COLO668 (cell line): ENCODE data around the gene CEP55.

Source experiments
- DNase-seq: peaks from one replicate; lab custom pipeline; 2025; ENCODE audit not compliant: unreplicated experiment; lab: John Stamatoyannopoulos, UW

The CEP55 gene

GRCh38 chr10:93468461-93469213 lies 27.8 kb upstream of the CEP55 start:
- DNase-seq: no peak

GRCh38 chr10:93469454-93469853 lies 27.0 kb upstream of the CEP55 start:
- DNase-seq: no peak

GRCh38 chr10:93471110-93471651 lies 25.2 kb upstream of the CEP55 start:
- no peak for DNase-seq

GRCh38 chr10:93473161-93473560 lies 23.3 kb upstream of the CEP55 start:
- DNase-seq: no peak

GRCh38 chr10:93473804-93474472 lies 22.5 kb upstream of the CEP55 start:
- DNase-seq: no peak

GRCh38 chr10:93475227-93475626 lies 21.2 kb upstream of the CEP55 start:
- DNase-seq: no peak

GRCh38 chr10:93475871-93476270 lies 20.5 kb upstream of the CEP55 start:
- no peak for DNase-seq

GRCh38 chr10:93476756-93477155 lies 19.7 kb upstream of the CEP55 start:
- DNase-seq: no peak

- no peak for DNase-seq
These were observed 17.5 kb upstream of the CEP55 start for GRCh38 chr10:93478873-93479272.

- no peak for DNase-seq
These were observed 14.7 kb upstream of the CEP55 start for GRCh38 chr10:93481637-93482144.

- peak; percentile 20 for DNase-seq
These were observed 14.1 kb upstream of the CEP55 start, which contains the start of gene MYOF for GRCh38 chr10:93482145-93482834. Gene MYOF (minus strand): TSS chr10:93482334. CDS start chr10:93482194, 140 bp downstream.

GRCh38 chr10:93485690-93486089 lies 10.7 kb upstream of the CEP55 start:
- DNase-seq: no peak

GRCh38 chr10:93488956-93489528 lies 7.4 kb upstream of the CEP55 start:
- DNase-seq: no peak

GRCh38 chr10:93491602-93492121 lies 4.8 kb upstream of the CEP55 start:
- DNase-seq: no peak

- no peak for DNase-seq
These were observed 3.2 kb upstream of the CEP55 start for GRCh38 chr10:93493162-93493561.

- DNase-seq: no peak
These were observed 1.9 kb upstream of the CEP55 start for GRCh38 chr10:93494494-93494893.

GRCh38 chr10:93495654-93496321 lies 624 bp upstream of the CEP55 start:
- peak; percentile 15 for DNase-seq

GRCh38 chr10:93498166-93498565 lies 1.8 kb downstream of the CEP55 start:
- no peak for DNase-seq

GRCh38 chr10:93501650-93502049 lies 5.2 kb downstream of the CEP55 start:
- DNase-seq: no peak

GRCh38 chr10:93503075-93503474 lies 6.7 kb downstream of the CEP55 start:
- DNase-seq: no peak
